GM23338 (cell line): Measurements from ENCODE around the gene FNDC3A.

ENCODE experiments used
- CREB1 ChIP-seq: fragments of 250-450 bp; sonication (Bioruptor Pico); IDR thresholded peaks from 2 replicates; pipeline ENCODE4 v1.5.0; 2020; ENCODE audit warnings: low read depth, mild to moderate bottlenecking, moderate library complexity
- EZH2 ChIP-seq: fragments of 200-600 bp; sonication (generic); IDR thresholded peaks from one replicate; pipeline ENCODE4 v1.8.0; 2017; ENCODE audit warnings: antibody characterized with exemption, mild to moderate bottlenecking, low read depth; ENCODE audit not compliant: unreplicated experiment
- EZH2phosphoT487 ChIP-seq: fragments of 200-600 bp; sonication (generic); IDR thresholded peaks from one replicate; pipeline ENCODE4 v1.8.1; 2018; ENCODE audit warnings: antibody characterized with exemption; ENCODE audit not compliant: unreplicated experiment
- JUNB ChIP-seq: IDR thresholded peaks from one replicate; pipeline ENCODE4 v1.6.1; 2016; ENCODE audit warnings: antibody characterized with exemption; ENCODE audit not compliant: unreplicated experiment
- POLR2AphosphoS5 ChIP-seq: IDR thresholded peaks from 2 replicates; pipeline ENCODE4 v1.6.1; 2016; ENCODE audit warnings: antibody characterized with exemption, low read depth
- REST ChIP-seq: IDR thresholded peaks from one replicate; pipeline ENCODE4 v1.6.1; 2018; ENCODE audit warnings: antibody characterized with exemption; ENCODE audit not compliant: unreplicated experiment
- STAT1 ChIP-seq: IDR thresholded peaks from one replicate; pipeline ENCODE4 v1.6.1; 2016; ENCODE audit warnings: antibody characterized with exemption; ENCODE audit not compliant: unreplicated experiment
- ZNF114 ChIP-seq: fragments of 250-450 bp; sonication (Bioruptor Pico); IDR thresholded peaks from 2 replicates; pipeline ENCODE4 v1.5.0; 2020; ENCODE audit warnings: mild to moderate bottlenecking, moderate library complexity
- ZNF331 ChIP-seq: fragments of 250-450 bp; sonication (Bioruptor Pico); IDR thresholded peaks from 2 replicates; pipeline ENCODE4 v1.5.0; 2020; ENCODE audit warnings: low read depth, mild to moderate bottlenecking, moderate library complexity
- TF ChIP-seq, protein P1 (sequence below), 2 experiments: fragments of 200-600 bp in 1 of 2; sonication (generic) in 1 of 2; conservative IDR thresholded peaks; 2 replicates each; pipeline versions ENCODE4 v1.5.1 to v1.6.1; 2016 to 2017; ENCODE audit warnings: antibody characterized with exemption in 2 of 2, low read depth in 2 of 2, mild to moderate bottlenecking in 2 of 2, moderate library complexity in 1 of 2
- TF ChIP-seq, protein P2 (sequence below): IDR thresholded peaks from 2 replicates; pipeline ENCODE4 v1.6.1; 2016; ENCODE audit warnings: antibody characterized with exemption
- TF ChIP-seq, protein P3 (sequence below): fragments of 250-450 bp; sonication (Bioruptor Pico); IDR thresholded peaks from 2 replicates; pipeline ENCODE4 v1.5.0; 2020; ENCODE audit warnings: mild to moderate bottlenecking, moderate library complexity

DNA sequence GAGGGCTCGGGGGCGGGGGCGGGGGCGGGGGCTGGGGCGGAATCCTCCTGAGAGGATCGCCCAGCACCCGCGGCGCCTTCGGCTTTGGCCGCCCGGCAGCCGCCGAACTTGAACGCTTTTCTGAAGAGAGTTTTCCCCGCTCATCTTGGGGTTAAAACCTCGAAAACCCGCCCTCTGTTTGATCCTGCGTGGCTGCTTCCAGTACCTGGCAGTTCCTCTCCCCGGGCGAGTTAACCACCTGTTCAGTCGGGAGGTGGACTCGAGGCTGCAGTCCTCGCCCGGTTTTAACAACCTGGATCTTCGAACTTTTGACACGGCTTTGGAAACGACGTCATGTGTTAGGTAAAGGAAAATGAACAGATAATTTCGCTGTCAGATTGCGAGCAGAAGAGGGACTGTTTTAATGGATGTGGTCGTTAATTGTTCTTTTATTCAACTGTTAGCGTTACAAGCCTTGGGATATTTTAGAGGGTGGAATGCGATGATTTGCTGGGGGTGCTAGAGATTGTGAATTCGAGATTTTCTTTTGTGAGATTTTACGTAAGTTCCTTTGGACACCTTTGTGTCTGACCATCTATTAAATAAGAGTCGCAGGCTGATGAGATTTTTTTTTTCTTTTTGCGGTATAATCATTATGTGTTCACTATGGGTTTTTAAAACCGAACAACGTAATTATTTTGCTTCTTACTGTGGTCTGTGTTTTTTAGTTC is 1.0 kb downstream of the FNDC3A start:
- TF ChIP-seq, protein P1, sequence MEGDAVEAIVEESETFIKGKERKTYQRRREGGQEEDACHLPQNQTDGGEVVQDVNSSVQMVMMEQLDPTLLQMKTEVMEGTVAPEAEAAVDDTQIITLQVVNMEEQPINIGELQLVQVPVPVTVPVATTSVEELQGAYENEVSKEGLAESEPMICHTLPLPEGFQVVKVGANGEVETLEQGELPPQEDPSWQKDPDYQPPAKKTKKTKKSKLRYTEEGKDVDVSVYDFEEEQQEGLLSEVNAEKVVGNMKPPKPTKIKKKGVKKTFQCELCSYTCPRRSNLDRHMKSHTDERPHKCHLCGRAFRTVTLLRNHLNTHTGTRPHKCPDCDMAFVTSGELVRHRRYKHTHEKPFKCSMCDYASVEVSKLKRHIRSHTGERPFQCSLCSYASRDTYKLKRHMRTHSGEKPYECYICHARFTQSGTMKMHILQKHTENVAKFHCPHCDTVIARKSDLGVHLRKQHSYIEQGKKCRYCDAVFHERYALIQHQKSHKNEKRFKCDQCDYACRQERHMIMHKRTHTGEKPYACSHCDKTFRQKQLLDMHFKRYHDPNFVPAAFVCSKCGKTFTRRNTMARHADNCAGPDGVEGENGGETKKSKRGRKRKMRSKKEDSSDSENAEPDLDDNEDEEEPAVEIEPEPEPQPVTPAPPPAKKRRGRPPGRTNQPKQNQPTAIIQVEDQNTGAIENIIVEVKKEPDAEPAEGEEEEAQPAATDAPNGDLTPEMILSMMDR (conservative IDR thresholded peaks at IDR 0.05; ENCODE audit: low read depth in 2 of 2) = no peak
- no peak for TF ChIP-seq EZH2phosphoT487
- no peak for TF ChIP-seq POLR2AphosphoS5
- TF ChIP-seq EZH2 = no peak
- TF ChIP-seq CREB1 (CRISPR knock-in tag) = no peak
- no peak for TF ChIP-seq REST
- TF ChIP-seq, protein P2, sequence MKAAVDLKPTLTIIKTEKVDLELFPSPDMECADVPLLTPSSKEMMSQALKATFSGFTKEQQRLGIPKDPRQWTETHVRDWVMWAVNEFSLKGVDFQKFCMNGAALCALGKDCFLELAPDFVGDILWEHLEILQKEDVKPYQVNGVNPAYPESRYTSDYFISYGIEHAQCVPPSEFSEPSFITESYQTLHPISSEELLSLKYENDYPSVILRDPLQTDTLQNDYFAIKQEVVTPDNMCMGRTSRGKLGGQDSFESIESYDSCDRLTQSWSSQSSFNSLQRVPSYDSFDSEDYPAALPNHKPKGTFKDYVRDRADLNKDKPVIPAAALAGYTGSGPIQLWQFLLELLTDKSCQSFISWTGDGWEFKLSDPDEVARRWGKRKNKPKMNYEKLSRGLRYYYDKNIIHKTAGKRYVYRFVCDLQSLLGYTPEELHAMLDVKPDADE = no peak
- no peak for TF ChIP-seq STAT1
- no peak for TF ChIP-seq ZNF331 (CRISPR knock-in tag)
- TF ChIP-seq JUNB = no peak
- TF ChIP-seq, protein P3, sequence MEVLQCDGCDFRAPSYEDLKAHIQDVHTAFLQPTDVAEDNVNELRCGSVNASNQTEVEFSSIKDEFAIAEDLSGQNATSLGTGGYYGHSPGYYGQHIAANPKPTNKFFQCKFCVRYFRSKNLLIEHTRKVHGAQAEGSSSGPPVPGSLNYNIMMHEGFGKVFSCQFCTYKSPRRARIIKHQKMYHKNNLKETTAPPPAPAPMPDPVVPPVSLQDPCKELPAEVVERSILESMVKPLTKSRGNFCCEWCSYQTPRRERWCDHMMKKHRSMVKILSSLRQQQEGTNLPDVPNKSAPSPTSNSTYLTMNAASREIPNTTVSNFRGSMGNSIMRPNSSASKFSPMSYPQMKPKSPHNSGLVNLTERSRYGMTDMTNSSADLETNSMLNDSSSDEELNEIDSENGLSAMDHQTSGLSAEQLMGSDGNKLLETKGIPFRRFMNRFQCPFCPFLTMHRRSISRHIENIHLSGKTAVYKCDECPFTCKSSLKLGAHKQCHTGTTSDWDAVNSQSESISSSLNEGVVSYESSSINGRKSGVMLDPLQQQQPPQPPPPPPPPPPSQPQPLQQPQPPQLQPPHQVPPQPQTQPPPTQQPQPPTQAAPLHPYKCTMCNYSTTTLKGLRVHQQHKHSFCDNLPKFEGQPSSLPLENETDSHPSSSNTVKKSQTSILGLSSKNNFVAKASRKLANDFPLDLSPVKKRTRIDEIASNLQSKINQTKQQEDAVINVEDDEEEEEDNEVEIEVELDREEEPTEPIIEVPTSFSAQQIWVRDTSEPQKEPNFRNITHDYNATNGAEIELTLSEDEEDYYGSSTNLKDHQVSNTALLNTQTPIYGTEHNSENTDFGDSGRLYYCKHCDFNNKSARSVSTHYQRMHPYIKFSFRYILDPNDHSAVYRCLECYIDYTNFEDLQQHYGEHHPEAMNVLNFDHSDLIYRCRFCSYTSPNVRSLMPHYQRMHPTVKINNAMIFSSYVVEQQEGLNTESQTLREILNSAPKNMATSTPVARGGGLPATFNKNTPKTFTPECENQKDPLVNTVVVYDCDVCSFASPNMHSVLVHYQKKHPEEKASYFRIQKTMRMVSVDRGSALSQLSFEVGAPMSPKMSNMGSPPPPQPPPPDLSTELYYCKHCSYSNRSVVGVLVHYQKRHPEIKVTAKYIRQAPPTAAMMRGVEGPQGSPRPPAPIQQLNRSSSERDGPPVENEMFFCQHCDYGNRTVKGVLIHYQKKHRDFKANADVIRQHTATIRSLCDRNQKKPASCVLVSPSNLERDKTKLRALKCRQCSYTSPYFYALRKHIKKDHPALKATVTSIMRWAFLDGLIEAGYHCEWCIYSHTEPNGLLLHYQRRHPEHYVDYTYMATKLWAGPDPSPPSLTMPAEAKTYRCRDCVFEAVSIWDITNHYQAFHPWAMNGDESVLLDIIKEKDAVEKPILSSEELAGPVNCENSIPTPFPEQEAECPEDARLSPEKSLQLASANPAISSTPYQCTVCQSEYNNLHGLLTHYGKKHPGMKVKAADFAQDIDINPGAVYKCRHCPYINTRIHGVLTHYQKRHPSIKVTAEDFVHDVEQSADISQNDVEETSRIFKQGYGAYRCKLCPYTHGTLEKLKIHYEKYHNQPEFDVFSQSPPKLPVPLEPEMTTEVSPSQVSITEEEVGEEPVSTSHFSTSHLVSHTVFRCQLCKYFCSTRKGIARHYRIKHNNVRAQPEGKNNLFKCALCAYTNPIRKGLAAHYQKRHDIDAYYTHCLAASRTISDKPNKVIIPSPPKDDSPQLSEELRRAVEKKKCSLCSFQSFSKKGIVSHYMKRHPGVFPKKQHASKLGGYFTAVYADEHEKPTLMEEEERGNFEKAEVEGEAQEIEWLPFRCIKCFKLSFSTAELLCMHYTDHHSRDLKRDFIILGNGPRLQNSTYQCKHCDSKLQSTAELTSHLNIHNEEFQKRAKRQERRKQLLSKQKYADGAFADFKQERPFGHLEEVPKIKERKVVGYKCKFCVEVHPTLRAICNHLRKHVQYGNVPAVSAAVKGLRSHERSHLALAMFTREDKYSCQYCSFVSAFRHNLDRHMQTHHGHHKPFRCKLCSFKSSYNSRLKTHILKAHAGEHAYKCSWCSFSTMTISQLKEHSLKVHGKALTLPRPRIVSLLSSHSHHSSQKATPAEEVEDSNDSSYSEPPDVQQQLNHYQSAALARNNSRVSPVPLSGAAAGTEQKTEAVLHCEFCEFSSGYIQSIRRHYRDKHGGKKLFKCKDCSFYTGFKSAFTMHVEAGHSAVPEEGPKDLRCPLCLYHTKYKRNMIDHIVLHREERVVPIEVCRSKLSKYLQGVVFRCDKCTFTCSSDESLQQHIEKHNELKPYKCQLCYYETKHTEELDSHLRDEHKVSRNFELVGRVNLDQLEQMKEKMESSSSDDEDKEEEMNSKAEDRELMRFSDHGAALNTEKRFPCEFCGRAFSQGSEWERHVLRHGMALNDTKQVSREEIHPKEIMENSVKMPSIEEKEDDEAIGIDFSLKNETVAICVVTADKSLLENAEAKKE = no peak
- no peak for TF ChIP-seq ZNF114 (CRISPR knock-in tag)
